SK-N-SH (cell line): Measurements from ENCODE around the gene RPL3.
"Not testable (repeated sequence)": the region's sequence is repeated elsewhere in the genome, so short reads cannot be mapped to it uniquely, and the experiment has no call there.

Experiments used
- CHD2 ChIP-seq: fragments of 150-350 bp; IDR thresholded peaks from 2 replicates; pipeline ENCODE4 v1.6.1; 2018; ENCODE audit warnings: low read length; ENCODE audit not compliant: partially characterized antibody
- EP300 ChIP-seq, 2 experiments: IDR thresholded peaks; 2 replicates each; pipeline versions ENCODE4 v1.4.0 to v1.6.1; 2012; ENCODE audit warnings: borderline replicate concordance in 1 of 2, low read depth in 1 of 2, low read length in 1 of 2
- JUND ChIP-seq: IDR thresholded peaks from 2 replicates; pipeline ENCODE4 v1.4.0; 2012
- MXI1 ChIP-seq: IDR thresholded peaks from 2 replicates; pipeline ENCODE4 v1.6.1; 2012; ENCODE audit warnings: mild to moderate bottlenecking, low read depth, low read length, improper control_type of control experiment
- POLR2AphosphoS5 ChIP-seq: IDR thresholded peaks from 2 replicates; pipeline ENCODE4 v1.6.1; 2012; ENCODE audit warnings: low read depth, low read length
- RAD21 ChIP-seq: IDR thresholded peaks from 2 replicates; pipeline ENCODE4 v1.6.1; 2012; ENCODE audit warnings: mild to moderate bottlenecking, low read length
- SMC3 ChIP-seq: IDR thresholded peaks from 2 replicates; pipeline ENCODE4 v1.6.1; 2012; ENCODE audit warnings: low read depth, low read length, improper control_type of control experiment
- TEAD4 ChIP-seq: IDR thresholded peaks from 2 replicates; pipeline ENCODE4 v1.4.0; 2012; ENCODE audit warnings: mild to moderate bottlenecking, borderline replicate concordance; ENCODE audit not compliant: insufficient read depth
- YY1 ChIP-seq: IDR thresholded peaks from 2 replicates; pipeline ENCODE4 v1.4.0; 2012; ENCODE audit warnings: low read depth, mild to moderate bottlenecking
- TF ChIP-seq, protein P1 (sequence below): fragments of 200-600 bp; sonication (generic); IDR thresholded peaks from 2 replicates; pipeline ENCODE4 v1.6.1; 2017; ENCODE audit warnings: antibody characterized with exemption, mild to moderate bottlenecking, moderate library complexity
- TF ChIP-seq, protein P2 (sequence below): fragments of 150-350 bp; IDR thresholded peaks from 2 replicates; pipeline ENCODE4 v1.6.1; 2016; ENCODE audit warnings: mild to moderate bottlenecking, low read depth, low read length

DNA sequence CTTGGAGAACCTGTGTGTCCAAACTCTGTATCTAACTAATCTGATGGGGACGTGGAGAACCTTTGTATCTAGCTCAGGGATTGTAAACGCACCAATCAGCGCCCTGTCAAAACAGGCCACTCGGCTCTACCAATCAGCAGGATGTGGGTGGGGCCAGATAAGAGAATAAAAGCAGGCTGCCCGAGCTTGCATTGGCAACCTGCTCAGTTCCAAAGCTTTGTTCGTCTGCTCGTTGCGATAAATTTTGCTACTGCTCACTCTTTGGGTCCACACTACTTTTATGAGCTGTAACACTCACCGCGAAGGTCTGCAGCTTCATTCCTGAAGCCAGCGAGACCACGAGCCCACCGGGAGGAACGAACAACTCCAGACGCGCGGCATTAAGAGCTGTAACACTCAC, 38.8 kb upstream of the RPL3 start:
- TF ChIP-seq CHD2; MXI1; SMC3; POLR2AphosphoS5; YY1; EP300 (IDR thresholded peaks at IDR 0.05; ENCODE audit: borderline replicate concordance in 1 of 2, low read depth in 1 of 2, low read length in 1 of 2); TEAD4; RAD21; JUND: not testable (repeated sequence)
- TF ChIP-seq, protein P1, sequence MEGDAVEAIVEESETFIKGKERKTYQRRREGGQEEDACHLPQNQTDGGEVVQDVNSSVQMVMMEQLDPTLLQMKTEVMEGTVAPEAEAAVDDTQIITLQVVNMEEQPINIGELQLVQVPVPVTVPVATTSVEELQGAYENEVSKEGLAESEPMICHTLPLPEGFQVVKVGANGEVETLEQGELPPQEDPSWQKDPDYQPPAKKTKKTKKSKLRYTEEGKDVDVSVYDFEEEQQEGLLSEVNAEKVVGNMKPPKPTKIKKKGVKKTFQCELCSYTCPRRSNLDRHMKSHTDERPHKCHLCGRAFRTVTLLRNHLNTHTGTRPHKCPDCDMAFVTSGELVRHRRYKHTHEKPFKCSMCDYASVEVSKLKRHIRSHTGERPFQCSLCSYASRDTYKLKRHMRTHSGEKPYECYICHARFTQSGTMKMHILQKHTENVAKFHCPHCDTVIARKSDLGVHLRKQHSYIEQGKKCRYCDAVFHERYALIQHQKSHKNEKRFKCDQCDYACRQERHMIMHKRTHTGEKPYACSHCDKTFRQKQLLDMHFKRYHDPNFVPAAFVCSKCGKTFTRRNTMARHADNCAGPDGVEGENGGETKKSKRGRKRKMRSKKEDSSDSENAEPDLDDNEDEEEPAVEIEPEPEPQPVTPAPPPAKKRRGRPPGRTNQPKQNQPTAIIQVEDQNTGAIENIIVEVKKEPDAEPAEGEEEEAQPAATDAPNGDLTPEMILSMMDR, result not testable (repeated sequence)
- TF ChIP-seq, protein P2, sequence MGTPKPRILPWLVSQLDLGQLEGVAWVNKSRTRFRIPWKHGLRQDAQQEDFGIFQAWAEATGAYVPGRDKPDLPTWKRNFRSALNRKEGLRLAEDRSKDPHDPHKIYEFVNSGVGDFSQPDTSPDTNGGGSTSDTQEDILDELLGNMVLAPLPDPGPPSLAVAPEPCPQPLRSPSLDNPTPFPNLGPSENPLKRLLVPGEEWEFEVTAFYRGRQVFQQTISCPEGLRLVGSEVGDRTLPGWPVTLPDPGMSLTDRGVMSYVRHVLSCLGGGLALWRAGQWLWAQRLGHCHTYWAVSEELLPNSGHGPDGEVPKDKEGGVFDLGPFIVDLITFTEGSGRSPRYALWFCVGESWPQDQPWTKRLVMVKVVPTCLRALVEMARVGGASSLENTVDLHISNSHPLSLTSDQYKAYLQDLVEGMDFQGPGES, result not testable (repeated sequence)
